GOT3 (cell line): Measurements from ENCODE around the gene GCM1.

Experiments used
- DNase-seq: peaks from one replicate; lab custom pipeline; 2025; ENCODE audit warnings: mixed read lengths; lab: John Stamatoyannopoulos, UW

Gene GCM1

GRCh38 chr6:53104916-53105315 lies 43.7 kb downstream of the GCM1 start:
- no peak for DNase-seq

- no peak for DNase-seq
Observed at GRCh38 chr6:53103993-53104675, 44.5 kb downstream of the GCM1 start.

GRCh38 chr6:53101006-53101405 lies 47.6 kb downstream of the GCM1 start:
- DNase-seq, result no peak

DNA sequence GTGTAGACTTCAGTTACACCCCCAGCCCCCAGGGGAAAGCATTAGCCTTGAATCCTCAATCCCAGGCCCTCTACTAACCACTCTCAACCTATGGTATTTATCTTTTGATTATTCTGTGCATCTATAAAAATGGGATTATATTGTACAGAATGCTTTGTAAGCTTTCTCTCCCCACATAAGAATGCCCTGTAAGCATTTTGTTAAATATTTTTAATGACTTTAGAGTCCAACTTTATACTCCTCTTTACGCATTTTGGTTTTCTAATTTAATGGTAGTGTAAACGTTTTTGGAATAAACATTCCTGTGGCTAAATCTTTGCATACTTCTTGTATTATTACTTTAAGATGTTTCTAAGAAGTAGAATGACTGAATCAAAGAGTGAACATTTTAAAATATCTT lies 48.1 kb downstream of the GCM1 start:
- DNase-seq, result no peak

GRCh38 chr6:53095716-53096115 lies 52.9 kb downstream of the GCM1 start:
- no peak for DNase-seq

- no peak for DNase-seq
Observed at GRCh38 chr6:53095270-53095669, 53.4 kb downstream of the GCM1 start.

GRCh38 chr6:53090576-53090975 lies 58.1 kb downstream of the GCM1 start:
- DNase-seq, result peak; percentile 5

DNA sequence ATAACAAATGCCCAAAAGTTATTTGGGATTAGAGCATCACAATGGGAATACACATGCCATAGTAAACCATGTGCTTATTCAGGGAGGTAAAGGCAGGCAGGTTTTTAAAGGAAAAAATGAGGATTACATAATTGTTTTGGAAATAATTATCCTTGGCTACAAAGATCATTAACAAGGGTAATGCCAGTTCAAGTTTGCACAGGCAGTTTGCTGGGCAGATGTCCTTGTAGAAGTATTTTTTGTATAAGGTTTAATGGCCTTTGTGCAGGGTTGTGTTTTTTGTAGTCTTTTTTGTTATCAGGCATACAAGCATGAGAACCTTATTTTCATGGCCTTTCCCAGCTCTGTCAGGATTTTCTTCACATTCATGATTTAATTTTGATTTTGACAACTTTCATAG lies 58.7 kb downstream of the GCM1 start:
- DNase-seq, result no peak

GRCh38 chr6:53086302-53086701 lies 62.3 kb downstream of the GCM1 start:
- no peak for DNase-seq

DNA sequence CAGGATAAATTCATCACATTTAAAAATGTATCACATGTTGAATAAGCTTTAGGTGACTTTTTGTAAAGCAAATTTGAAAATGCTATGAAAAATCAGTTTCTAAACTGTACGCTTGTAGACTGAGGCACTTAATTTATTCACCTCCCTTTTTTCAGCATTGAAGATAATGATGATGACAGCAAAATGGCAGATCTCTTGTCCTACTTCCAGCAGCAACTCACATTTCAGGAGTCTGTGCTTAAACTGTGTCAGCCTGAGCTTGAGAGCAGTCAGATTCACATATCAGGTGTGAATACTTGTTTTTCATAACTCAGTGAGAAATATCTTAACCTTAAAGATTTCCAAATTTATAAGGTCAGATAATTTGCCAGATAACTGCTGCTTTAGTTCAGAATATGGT lies 67.8 kb downstream of the GCM1 start:
- no peak for DNase-seq
